Spleen (tissue), 11 donors: ENCODE measurements around the gene PTPRU. TPM values are rescaled to one million over a fixed set of nuclear protein-coding genes. Genes with fewer than 3 reads are reported as not detected.

Source experiments
- DNase-seq: peaks from one replicate; pipeline ENCODE4 v3.0.0-alpha.2; 2020
- H3K27ac ChIP-seq, 8 donors: fragments of 200-600 bp; sonication (generic) in 7 of 8; 1 replicate in 4 of 8; 2 replicates in 4 of 8; pipeline versions ENCODE4 v1.5.0 to v1.8.0; 2016 to 2021; ENCODE audit warnings: inconsistent platforms in 4 of 8, mild to moderate bottlenecking in 4 of 8, moderate library complexity in 1 of 8
- H3K27me3 ChIP-seq, 7 donors: fragments of 200-600 bp; sonication (generic) in 6 of 7; replicated peaks in 1 of 7; 1 replicate in 4 of 7; 2 replicates in 3 of 7; pipeline versions ENCODE4 v1.5.0 to v1.8.0; 2016 to 2021; ENCODE audit warnings: inconsistent platforms in 3 of 7, mild to moderate bottlenecking in 1 of 7
- H3K36me3 ChIP-seq, 6 donors: fragments of 200-600 bp; sonication (generic) in 5 of 6; 1 replicate in 4 of 6; 2 replicates in 2 of 6; pipeline versions ENCODE4 v1.5.0 to v1.8.0; 2016 to 2021; ENCODE audit warnings: inconsistent platforms in 2 of 6
- H3K4me1 ChIP-seq, 6 donors: fragments of 200-600 bp; sonication (generic) in 5 of 6; 1 replicate in 3 of 6; 2 replicates in 3 of 6; pipeline versions ENCODE4 v1.5.0 to v1.8.0; 2016 to 2021; ENCODE audit warnings: inconsistent platforms in 3 of 6
- H3K4me3 ChIP-seq, 8 donors: fragments of 200-600 bp; sonication (generic) in 7 of 8; 1 replicate in 4 of 8; 2 replicates in 4 of 8; pipeline versions ENCODE4 v1.5.0 to v1.8.0; 2016 to 2021; ENCODE audit warnings: inconsistent platforms in 4 of 8, mild to moderate bottlenecking in 4 of 8, moderate library complexity in 2 of 8
- H3K9me3 ChIP-seq, 8 donors: fragments of 200-600 bp; sonication (generic) in 7 of 8; 1 replicate in 4 of 8; 2 replicates in 4 of 8; pipeline versions ENCODE4 v1.5.0 to v1.8.0; 2016 to 2021; ENCODE audit warnings: inconsistent platforms in 4 of 8
- CTCF ChIP-seq, 11 experiments: fragments of 200-600 bp in 7 of 11; fragments of 450-650 bp in 4 of 11; sonication (generic) in 4 of 11; IDR thresholded peaks in 8 of 11; conservative IDR thresholded peaks in 3 of 11; 1 replicate in 7 of 11; 2 replicates in 4 of 11; pipeline versions ENCODE4 v1.4.0 to v1.8.0; 2016 to 2021; ENCODE audit warnings: antibody characterized with exemption in 11 of 11, inconsistent platforms in 4 of 11, mild to moderate bottlenecking in 1 of 11
- POLR2A ChIP-seq, 3 donors: fragments of 450-650 bp; IDR thresholded peaks; one replicate each; pipeline ENCODE4 v1.5.1; 2017; ENCODE audit warnings: antibody characterized with exemption in 3 of 3, mild to moderate bottlenecking in 1 of 3
- POLR2AphosphoS5 ChIP-seq, 3 donors: sonication (generic); formaldehyde crosslinking; IDR thresholded peaks; one replicate each; pipeline ENCODE4 v1.5.1; 2017; ENCODE audit warnings: antibody characterized with exemption in 3 of 3
- WGBS, 5 donors: extraction: QIAGEN DNeasy Blood & Tissue Kit in 3 of 5; methylation state at CpG; one replicate each; pipeline versions ENCODE4 v1.1.5 to v1.1.7; 2013 to 2018; 5-methylcytosine and 5-hydroxymethylcytosine counted together
- intact Hi-C: fragments of 100-400 bp; cut with DNase I; formaldehyde crosslinking; loops from one replicate; pipeline ENCODE4 v1.15.0; 2023; ENCODE audit warnings: low total_unique reads
- polyA plus RNA-seq, 3 donors: library from polyadenylated mRNA; stranded (reverse); fragments of 200-250 nt; gene quantifications; one replicate each; pipeline ENCODE4 v1.2.1, GENCODE V29; 2013
- total RNA-seq, 7 donors: library from RNA; depleted of rRNA in 3 of 7; stranded (reverse); fragments of >200 nt in 3 of 7; fragmentation: NEBNext Ultra II Directional in 4 of 7; extraction: Animal tissue kit (Norgen Biotek cat#: 25700) in 4 of 7; gene quantifications; one replicate each; pipeline versions ENCODE4 v1.1.0 to v1.2.1, GENCODE V29; 2016 to 2021
- donor health status: healthy with polysubstance abuse.
- donor health status: DM: no; HTN: no; CAD: no; lungs with moderate emphysema.
- donor health status: DM: no; HTN: no; CAD: no.
- donor health status: Bipolar disorder and iron deficiency.
- donor health status: healthy.
- donor health status: DM: no; HTN: no; CAD: no.
- donor health status: DM: yes; HTN: yes; CAD: no.

The PTPRU gene
- total and polyA plus RNA-seq, 10 donors = 1.00 to 10.8 (median 5.2) TPM

GRCh38 chr1:29197993-29198392, 38.3 kb upstream of the PTPRU start:
- 90 to 96% (median 92%) methylated on average over 10 to 12 of the region's 12 CpGs for WGBS, 5 donors
- H3K27ac ChIP-seq = no peak overlapping the region
- H3K9me3 ChIP-seq = no peaks in the 10 kb centered on the region
- intact Hi-C loops = no loop called here
- H3K4me1 ChIP-seq = peaks cover 2 to 21% (median 12%) of the 10 kb centered on the region in 6 donors
- H3K27me3 ChIP-seq = no peaks in the 10 kb centered on the region
- peaks cover 3 to 89% (median 27%) of the 10 kb centered on the region in 6 donors for H3K36me3 ChIP-seq
- TF ChIP-seq POLR2AphosphoS5 (IDR thresholded peaks at IDR 0.05) (no peak), POLR2A (IDR thresholded peaks at IDR 0.05) (no peak), CTCF (IDR thresholded peaks at IDR 0.05 in 8 of 11, conservative IDR thresholded peaks at IDR 0.05 in 3 of 11) (no peak)
- DNase-seq = no peak
- H3K4me3 ChIP-seq = no peak overlapping the region

- Histone ChIP-seq H3K9me3 (no peaks in the 10 kb centered on the region), H3K4me3 (no peak overlapping the region), H3K4me1 (peaks cover 2 to 22% (median 12%) of the 10 kb centered on the region in 6 donors), H3K36me3 (peaks cover 5 to 87% (median 23%) of the 10 kb centered on the region in 6 donors), H3K27ac (peak overlapping the region in 5 of 8 donors; percentile 24 to 76 (median 69)), H3K27me3 (no peaks in the 10 kb centered on the region)
- intact Hi-C loops = loop anchor here (10.0 kb wide), 1 partner anchor 166 kb away; no protein-coding TSS in a partner anchor
- DNase-seq = no peak
- TF ChIP-seq POLR2A (IDR thresholded peaks at IDR 0.05) = no peak
- TF ChIP-seq CTCF (IDR thresholded peaks at IDR 0.05 in 8 of 11, conservative IDR thresholded peaks at IDR 0.05 in 3 of 11) = no peak
- TF ChIP-seq POLR2AphosphoS5 (IDR thresholded peaks at IDR 0.05) = no peak
- 89 to 96% (median 92%) methylated on average over 5 of the region's 5 CpGs for WGBS, 5 donors
Measured at GRCh38 chr1:29200906-29201594, 35.3 kb upstream of the PTPRU start.

DNA sequence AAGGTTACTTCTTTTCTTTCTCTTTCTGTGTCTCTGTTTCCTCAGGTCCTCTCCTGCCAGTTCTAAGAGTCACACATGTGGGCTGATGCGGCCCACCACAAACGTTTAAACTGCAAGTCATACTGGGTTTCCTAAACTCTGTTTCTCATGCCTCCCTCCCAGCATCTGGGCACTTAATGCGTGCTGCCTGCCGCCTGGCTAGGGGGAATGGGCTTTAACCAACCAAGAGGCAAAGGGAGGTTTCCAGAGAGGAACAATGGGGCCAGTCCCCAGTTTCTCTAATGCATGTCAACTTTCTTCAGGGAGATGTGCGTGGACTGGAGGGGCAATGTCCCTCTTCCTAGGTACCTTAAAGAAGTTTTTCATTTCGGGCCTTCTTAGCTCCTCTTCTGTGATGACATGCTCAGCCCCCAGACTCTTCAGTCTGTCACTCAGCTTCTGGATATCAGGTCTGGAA, 34.7 kb upstream of the PTPRU start:
- Histone ChIP-seq H3K36me3 (peaks cover 6 to 88% (median 28%) of the 10 kb centered on the region in 6 donors), H3K27ac (peak overlapping the region in 6 of 8 donors; percentile 54 to 76 (median 68)), H3K4me3 (no peak overlapping the region), H3K9me3 (no peaks in the 10 kb centered on the region), H3K4me1 (peaks cover 2 to 22% (median 12%) of the 10 kb centered on the region in 6 donors), H3K27me3 (no peaks in the 10 kb centered on the region)
- TF ChIP-seq CTCF (IDR thresholded peaks at IDR 0.05 in 8 of 11, conservative IDR thresholded peaks at IDR 0.05 in 3 of 11) = no peak
- TF ChIP-seq POLR2A (IDR thresholded peaks at IDR 0.05) = no peak
- no peak for TF ChIP-seq POLR2AphosphoS5 (IDR thresholded peaks at IDR 0.05)
- DNase-seq = no peak
- intact Hi-C loops = loop anchor here (2.0 to 10.0 kb wide), 2 partner anchors 167 to 319 kb away; no protein-coding TSS in a partner anchor
- WGBS, 5 donors = 63 to 81% (median 72%) methylated on average over 6 of the region's 6 CpGs

DNA sequence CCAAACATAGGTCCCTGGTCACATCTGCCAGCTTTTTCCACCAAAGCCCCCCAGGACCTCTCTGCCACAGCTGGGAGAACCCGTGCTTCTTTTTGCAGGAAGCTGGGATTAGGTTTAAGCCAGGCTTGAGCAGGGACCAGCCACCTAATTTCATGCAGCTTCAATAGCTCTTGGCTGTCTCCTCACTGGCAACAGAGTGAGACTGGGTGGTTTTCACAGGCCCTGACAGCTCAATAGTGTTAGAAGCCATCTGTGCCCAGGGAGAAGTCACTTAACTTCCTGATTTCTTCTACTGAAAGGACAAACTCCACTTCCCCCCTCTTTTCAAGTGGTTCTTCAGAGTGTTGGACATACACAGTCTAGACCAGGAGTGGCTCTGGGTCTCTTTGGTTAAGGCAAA, 34.3 kb upstream of the PTPRU start:
- intact Hi-C loops = loop anchor here (2.0 to 10.0 kb wide), 2 partner anchors 167 to 319 kb away; no protein-coding TSS in a partner anchor
- H3K36me3 ChIP-seq = peaks cover 6 to 86% (median 30%) of the 10 kb centered on the region in 6 donors
- H3K4me1 ChIP-seq = peaks cover 2 to 22% (median 12%) of the 10 kb centered on the region in 6 donors
- H3K27me3 ChIP-seq = no peaks in the 10 kb centered on the region
- 83 to 100% (median 94%) methylated on average over 1 of the region's 1 CpG for WGBS, 5 donors
- no peak for DNase-seq
- H3K27ac ChIP-seq = peak overlapping the region in 7 of 8 donors; percentile 52 to 76 (median 68)
- no peak overlapping the region for H3K4me3 ChIP-seq
- TF ChIP-seq CTCF (IDR thresholded peaks at IDR 0.05 in 8 of 11, conservative IDR thresholded peaks at IDR 0.05 in 3 of 11) = no peak
- no peak for TF ChIP-seq POLR2A (IDR thresholded peaks at IDR 0.05)
- TF ChIP-seq POLR2AphosphoS5 (IDR thresholded peaks at IDR 0.05) = no peak
- no peaks in the 10 kb centered on the region for H3K9me3 ChIP-seq
